ENCODE results near the gene STT3A.

The STT3A gene

GRCh38 chr11:125592305-125593113 lies at the start of gene STT3A:
Gene STT3A, plus strand, starts transcription at chr11:125592852. Its CDS starts 3,064 bp downstream, at chr11:125595916.
- peak within 1 kb of the TSS; percentile 94 for H3K4me3 ChIP-seq (ENCODE audit: insufficient read length, low read depth)
- peak; percentile 97 for DNase-seq (ENCODE audit: low read depth, low spot score)
- no peaks in the 10 kb centered on the region for H3K9me3 ChIP-seq (ENCODE audit: insufficient read depth, low read length)
- H3K36me3 ChIP-seq (ENCODE audit: insufficient read depth, insufficient read length, low read length) = peaks cover 18% of the 10 kb centered on the region
- TF ChIP-seq YY1 (IDR thresholded peaks at IDR 0.05; ENCODE audit: insufficient read depth, insufficient read length) (no peak), SUZ12 (IDR thresholded peaks at IDR 0.05; ENCODE audit: extremely low read depth, insufficient read depth, insufficient read length) (no peak), ZNF274 (IDR thresholded peaks at IDR 0.05; ENCODE audit: low read depth, low read length) (no peak)
- peak within 1 kb of the TSS; percentile 95 for H3K9ac ChIP-seq (ENCODE audit: insufficient read length, low read depth)
- H3K4me1 ChIP-seq (ENCODE audit: insufficient read depth, insufficient read length) = no peaks in the 10 kb centered on the region
- no peaks in the 10 kb centered on the region for H3K27me3 ChIP-seq (ENCODE audit: insufficient read depth, insufficient read length)

GRCh38 chr11:125550780-125551179 lies 41.9 kb upstream of the STT3A start:
- Histone ChIP-seq H3K36me3 (ENCODE audit: insufficient read depth, insufficient read length, low read length) (no peaks in the 10 kb centered on the region), H3K27me3 (ENCODE audit: insufficient read depth, insufficient read length) (no peaks in the 10 kb centered on the region), H3K9me3 (ENCODE audit: insufficient read depth, low read length) (peaks cover 50% of the 10 kb centered on the region), H3K4me3 (ENCODE audit: insufficient read length, low read depth) (no peak overlapping the region), H3K9ac (ENCODE audit: insufficient read length, low read depth) (no peak overlapping the region), H3K4me1 (ENCODE audit: insufficient read depth, insufficient read length) (no peaks in the 10 kb centered on the region)
- TF ChIP-seq SUZ12 (IDR thresholded peaks at IDR 0.05; ENCODE audit: extremely low read depth, insufficient read depth, insufficient read length) (no peak), ZNF274 (IDR thresholded peaks at IDR 0.05; ENCODE audit: low read depth, low read length) (no peak), YY1 (IDR thresholded peaks at IDR 0.05; ENCODE audit: insufficient read depth, insufficient read length) (no peak)
- no peak for DNase-seq (ENCODE audit: low read depth, low spot score)

- TF ChIP-seq SUZ12 (IDR thresholded peaks at IDR 0.05; ENCODE audit: extremely low read depth, insufficient read depth, insufficient read length) (no peak), ZNF274 (IDR thresholded peaks at IDR 0.05; ENCODE audit: low read depth, low read length) (no peak), YY1 (IDR thresholded peaks at IDR 0.05; ENCODE audit: insufficient read depth, insufficient read length) (no peak)
- DNase-seq (ENCODE audit: low read depth, low spot score) = no peak
- Histone ChIP-seq H3K4me3 (ENCODE audit: insufficient read length, low read depth) (no peak overlapping the region), H3K36me3 (ENCODE audit: insufficient read depth, insufficient read length, low read length) (no peaks in the 10 kb centered on the region), H3K4me1 (ENCODE audit: insufficient read depth, insufficient read length) (no peaks in the 10 kb centered on the region), H3K9me3 (ENCODE audit: insufficient read depth, low read length) (peaks cover 50% of the 10 kb centered on the region), H3K27me3 (ENCODE audit: insufficient read depth, insufficient read length) (no peaks in the 10 kb centered on the region), H3K9ac (ENCODE audit: insufficient read length, low read depth) (no peak overlapping the region)
These were observed 40.8 kb upstream of the STT3A start for GRCh38 chr11:125551835-125552342.

GRCh38 chr11:125552927-125553326 lies 39.7 kb upstream of the STT3A start:
- H3K9me3 ChIP-seq (ENCODE audit: insufficient read depth, low read length) = peaks cover 50% of the 10 kb centered on the region
- H3K36me3 ChIP-seq (ENCODE audit: insufficient read depth, insufficient read length, low read length) = no peaks in the 10 kb centered on the region
- H3K9ac ChIP-seq (ENCODE audit: insufficient read length, low read depth) = no peak overlapping the region
- TF ChIP-seq ZNF274 (IDR thresholded peaks at IDR 0.05; ENCODE audit: low read depth, low read length) (no peak), YY1 (IDR thresholded peaks at IDR 0.05; ENCODE audit: insufficient read depth, insufficient read length) (no peak), SUZ12 (IDR thresholded peaks at IDR 0.05; ENCODE audit: extremely low read depth, insufficient read depth, insufficient read length) (no peak)
- H3K27me3 ChIP-seq (ENCODE audit: insufficient read depth, insufficient read length) = no peaks in the 10 kb centered on the region
- no peak for DNase-seq (ENCODE audit: low read depth, low spot score)
- H3K4me3 ChIP-seq (ENCODE audit: insufficient read length, low read depth) = no peak overlapping the region
- no peaks in the 10 kb centered on the region for H3K4me1 ChIP-seq (ENCODE audit: insufficient read depth, insufficient read length)

GRCh38 chr11:125553357-125553756 lies 39.3 kb upstream of the STT3A start:
- DNase-seq (ENCODE audit: low read depth, low spot score) = no peak
- no peaks in the 10 kb centered on the region for H3K4me1 ChIP-seq (ENCODE audit: insufficient read depth, insufficient read length)
- peaks cover 50% of the 10 kb centered on the region for H3K9me3 ChIP-seq (ENCODE audit: insufficient read depth, low read length)
- no peak overlapping the region for H3K9ac ChIP-seq (ENCODE audit: insufficient read length, low read depth)
- TF ChIP-seq YY1 (IDR thresholded peaks at IDR 0.05; ENCODE audit: insufficient read depth, insufficient read length) = no peak
- TF ChIP-seq SUZ12 (IDR thresholded peaks at IDR 0.05; ENCODE audit: extremely low read depth, insufficient read depth, insufficient read length) = no peak
- no peak for TF ChIP-seq ZNF274 (IDR thresholded peaks at IDR 0.05; ENCODE audit: low read depth, low read length)
- no peaks in the 10 kb centered on the region for H3K27me3 ChIP-seq (ENCODE audit: insufficient read depth, insufficient read length)
- no peak overlapping the region for H3K4me3 ChIP-seq (ENCODE audit: insufficient read length, low read depth)
- H3K36me3 ChIP-seq (ENCODE audit: insufficient read depth, insufficient read length, low read length) = no peaks in the 10 kb centered on the region

- Histone ChIP-seq H3K4me3 (ENCODE audit: insufficient read length, low read depth) (no peak overlapping the region), H3K9ac (ENCODE audit: insufficient read length, low read depth) (no peak overlapping the region), H3K36me3 (ENCODE audit: insufficient read depth, insufficient read length, low read length) (no peaks in the 10 kb centered on the region), H3K9me3 (ENCODE audit: insufficient read depth, low read length) (peaks cover 50% of the 10 kb centered on the region), H3K27me3 (ENCODE audit: insufficient read depth, insufficient read length) (no peaks in the 10 kb centered on the region), H3K4me1 (ENCODE audit: insufficient read depth, insufficient read length) (no peaks in the 10 kb centered on the region)
- no peak for TF ChIP-seq SUZ12 (IDR thresholded peaks at IDR 0.05; ENCODE audit: extremely low read depth, insufficient read depth, insufficient read length)
- TF ChIP-seq YY1 (IDR thresholded peaks at IDR 0.05; ENCODE audit: insufficient read depth, insufficient read length) = no peak
- no peak for TF ChIP-seq ZNF274 (IDR thresholded peaks at IDR 0.05; ENCODE audit: low read depth, low read length)
- no peak for DNase-seq (ENCODE audit: low read depth, low spot score)
These were observed 38.6 kb upstream of the STT3A start for GRCh38 chr11:125554038-125554437.

- Histone ChIP-seq H3K27me3 (ENCODE audit: insufficient read depth, insufficient read length) (no peaks in the 10 kb centered on the region), H3K4me3 (ENCODE audit: insufficient read length, low read depth) (no peak overlapping the region), H3K9ac (ENCODE audit: insufficient read length, low read depth) (no peak overlapping the region), H3K9me3 (ENCODE audit: insufficient read depth, low read length) (peaks cover 6% of the 10 kb centered on the region; the same call in 1 of the 2 replicates), H3K36me3 (ENCODE audit: insufficient read depth, insufficient read length, low read length) (no peaks in the 10 kb centered on the region), H3K4me1 (ENCODE audit: insufficient read depth, insufficient read length) (no peaks in the 10 kb centered on the region)
- TF ChIP-seq ZNF274 (IDR thresholded peaks at IDR 0.05; ENCODE audit: low read depth, low read length) = no peak
- no peak for TF ChIP-seq YY1 (IDR thresholded peaks at IDR 0.05; ENCODE audit: insufficient read depth, insufficient read length)
- TF ChIP-seq SUZ12 (IDR thresholded peaks at IDR 0.05; ENCODE audit: extremely low read depth, insufficient read depth, insufficient read length) = no peak
- DNase-seq (ENCODE audit: low read depth, low spot score) = no peak
These were observed 32.8 kb upstream of the STT3A start for GRCh38 chr11:125559888-125560287.

Data from NT2/D1 (cell line).